ENCODE data around the gene RBM6.

Gene RBM6

DNA sequence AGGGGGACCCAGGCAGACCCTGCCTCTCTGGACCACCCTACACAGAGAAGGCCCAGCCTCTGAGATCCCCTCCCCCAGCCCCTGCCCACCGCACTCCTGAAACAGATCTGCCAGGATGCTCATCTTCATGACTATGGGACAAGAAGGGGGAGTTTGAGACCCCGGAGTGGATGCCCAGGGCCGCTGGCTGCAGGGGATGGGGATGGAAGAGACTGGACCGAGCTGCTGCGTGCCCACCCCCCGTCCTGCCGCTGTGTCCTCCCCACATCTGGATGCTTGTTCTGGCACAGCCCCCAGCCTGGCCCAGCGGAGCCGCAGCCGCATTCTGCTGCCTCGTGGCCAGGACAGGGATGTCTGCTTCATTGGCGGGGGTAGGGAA, 184.8 kb downstream of the RBM6 start:
- DNase-seq (ENCODE audit: low read depth in 1 of 2, low spot score in 1 of 2) = no peak

DNA sequence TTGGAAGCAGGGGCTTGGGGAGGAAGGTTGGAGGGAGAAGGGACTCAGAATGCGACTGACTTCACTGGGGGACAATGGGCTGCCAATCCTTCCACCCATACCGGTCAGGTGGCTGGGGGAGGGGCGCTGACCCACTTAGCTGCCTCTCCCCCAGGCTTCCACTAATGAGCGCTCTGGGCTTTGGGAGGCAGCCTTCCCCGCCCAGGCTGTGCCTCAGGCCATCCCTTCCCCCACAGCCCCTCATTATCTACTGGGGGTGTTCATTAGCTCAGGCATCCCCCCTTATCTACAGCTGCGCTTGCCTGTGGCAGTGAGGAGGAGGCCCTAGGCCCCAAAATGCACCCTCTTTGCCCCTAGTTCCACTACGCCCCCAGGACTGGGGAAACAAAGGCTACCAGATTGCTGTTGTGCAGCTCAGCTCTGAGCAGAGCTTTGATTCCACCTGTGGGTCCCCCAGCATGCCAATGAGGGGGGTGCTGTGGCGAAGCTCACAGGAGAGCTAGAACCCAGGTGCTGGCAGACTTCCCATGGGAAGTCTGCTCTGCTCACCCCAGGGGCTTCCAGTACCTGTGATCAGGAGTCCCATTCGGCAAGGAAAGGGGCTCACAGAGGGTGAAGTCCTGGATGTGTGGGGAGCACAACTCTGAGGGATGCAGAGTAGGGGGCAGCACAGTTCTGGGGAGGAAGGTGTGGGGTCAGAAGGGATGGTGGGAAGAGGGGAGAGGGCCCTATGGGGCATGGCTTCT, 185.8 kb downstream of the RBM6 start:
- DNase-seq (ENCODE audit: low read depth in 1 of 2, low spot score in 1 of 2) = no peak

DNA sequence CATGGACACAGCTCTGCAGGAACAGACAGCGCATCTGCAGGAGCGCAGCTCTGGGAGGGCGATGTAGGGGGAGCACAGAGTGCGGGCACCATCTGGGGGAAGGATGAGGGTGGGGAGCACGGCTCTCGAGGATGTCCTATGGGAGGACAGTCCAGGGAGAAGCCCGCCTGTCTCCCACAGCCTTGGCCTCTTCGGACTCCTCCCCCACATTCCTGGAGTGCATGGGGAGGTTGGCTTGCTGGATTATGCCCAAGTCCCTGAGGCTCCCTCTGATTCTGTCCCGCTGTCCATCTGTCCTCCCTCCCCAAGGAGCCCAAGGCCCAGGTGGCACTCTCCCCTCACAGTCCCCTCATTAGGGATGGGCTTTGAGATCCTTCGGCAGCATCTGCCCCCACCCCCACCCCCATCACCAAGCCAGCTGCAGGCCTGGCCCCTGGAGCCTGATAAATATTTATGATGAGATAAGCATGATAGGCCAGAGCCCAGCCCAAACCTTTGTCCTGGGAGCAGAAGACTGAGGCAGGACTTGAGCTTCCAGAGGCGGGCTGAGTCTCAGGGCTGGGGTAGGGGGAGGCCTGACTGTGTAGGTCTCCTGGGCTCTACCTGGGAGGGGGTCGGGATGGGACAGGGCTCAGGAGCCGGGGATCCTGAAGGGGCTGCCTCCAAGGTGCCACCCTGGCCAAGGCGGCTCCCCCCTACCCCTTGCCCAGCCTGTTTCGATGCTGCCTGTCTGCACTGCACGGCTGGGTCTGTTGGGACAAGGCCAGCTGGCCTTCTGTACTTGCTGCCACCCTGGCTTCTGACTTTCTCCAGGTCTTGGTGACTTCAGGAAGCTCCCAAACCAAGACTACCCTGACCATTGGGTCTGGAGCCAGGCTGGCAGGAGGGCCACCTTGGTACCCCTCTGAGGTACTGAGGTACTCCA, 186.6 kb downstream of the RBM6 start:
- no peak for DNase-seq (ENCODE audit: low read depth in 1 of 2, low spot score in 1 of 2)

Measured in activated CD4-positive, alpha-beta T cell treated with anti-CD3 and anti-CD28 coated beads, Interleukin-2, amount 50 U/mL, for 24 hours (primary cell).